Ishikawa (cell line): ENCODE data around the gene ANXA2.

Experiments used
- CEBPB ChIP-seq: IDR thresholded peaks from 2 replicates; pipeline ENCODE4 v1.6.1; 2012
- CREB1 ChIP-seq: IDR thresholded peaks from 2 replicates; pipeline ENCODE4 v1.6.1; 2012; ENCODE audit warnings: low read depth
- EP300 ChIP-seq: IDR thresholded peaks from 2 replicates; pipeline ENCODE4 v1.6.1; 2012; ENCODE audit warnings: borderline replicate concordance
- MAX ChIP-seq: IDR thresholded peaks from 2 replicates; pipeline ENCODE4 v1.6.1; 2012
- RAD21 ChIP-seq: IDR thresholded peaks from 2 replicates; pipeline ENCODE4 v1.6.1; 2012; ENCODE audit warnings: low read depth
- REST ChIP-seq: IDR thresholded peaks from 2 replicates; pipeline ENCODE4 v1.6.1; 2012; ENCODE audit warnings: low read depth, mild to moderate bottlenecking
- USF1 ChIP-seq: IDR thresholded peaks from 2 replicates; pipeline ENCODE4 v1.6.1; 2012
- YY1 ChIP-seq: IDR thresholded peaks from 2 replicates; pipeline ENCODE4 v1.6.1; 2012; ENCODE audit warnings: low read depth

- TF ChIP-seq REST (no peak), EP300 (peak; percentile 48; the same call in 1 of the 2 replicates), RAD21 (no peak), CREB1 (no peak), YY1 (no peak), CEBPB (no peak), MAX (no peak), USF1 (no peak)
Measured at GRCh38 chr15:60399931-60400330, 2.1 kb upstream of the ANXA2 start.
